ENCODE measurements around the gene SLC35F5. TPM values are rescaled to one million over a fixed set of nuclear protein-coding genes. Genes with fewer than 3 reads are reported as not detected.
"Not testable (repeated sequence)": the region's sequence is repeated elsewhere in the genome, so short reads cannot be mapped to it uniquely, and the experiment has no call there.

The SLC35F5 gene
- polyA plus RNA-seq, 1 donor (not counting 4 experiments of a cell fraction or from before 2014, with no cell fraction given), result 86.5 TPM

DNA sequence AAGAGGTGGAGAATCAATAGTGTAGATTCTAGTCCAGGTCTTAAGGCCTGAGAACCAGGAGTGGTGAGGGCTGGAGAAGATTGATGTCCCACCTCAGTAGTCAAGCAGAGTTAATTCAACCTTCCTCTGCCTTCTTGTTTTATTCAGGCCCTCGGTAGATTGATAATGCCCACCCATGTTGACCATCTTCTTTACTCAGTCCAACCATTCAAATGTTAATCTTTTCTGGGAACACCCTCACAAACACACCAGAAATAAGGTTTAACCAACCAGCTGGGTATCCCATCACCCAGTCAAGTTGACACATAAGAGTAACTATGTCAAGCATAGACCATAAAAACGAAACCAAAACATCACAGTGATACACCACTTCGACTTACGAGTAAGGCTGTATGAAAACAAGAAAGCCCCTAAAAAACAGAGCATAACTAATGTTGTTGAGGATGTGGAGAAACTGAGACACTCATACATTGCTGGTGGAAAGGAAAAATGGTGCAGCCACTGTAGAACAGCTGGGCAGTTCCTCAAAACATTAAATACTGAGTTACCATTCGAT lies 57.5 kb downstream of the SLC35F5 start:
- dilution Hi-C loops (cut with MboI; ENCODE audit: extremely low pct_ligation_motif_present, low sequenced_read_pairs), result no loop called here

GRCh38 chr2:113698251-113698650 lies 58.2 kb downstream of the SLC35F5 start:
- dilution Hi-C loops (cut with MboI; ENCODE audit: extremely low pct_ligation_motif_present, low sequenced_read_pairs); H4K20me1 ChIP-seq (ENCODE audit: control insufficient read depth, extremely low read depth, insufficient read depth, low read length): not testable (repeated sequence)

More for the DNA sequence above, 57.5 kb downstream of the SLC35F5 start:
- no peaks in the 10 kb centered on the region for H4K20me1 ChIP-seq (ENCODE audit: control insufficient read depth, extremely low read depth, insufficient read depth, low read length)
- no peaks in the 10 kb centered on the region for H3K36me3 ChIP-seq (ENCODE audit: control insufficient read depth in 2 of 2, extremely low read depth in 1 of 2, insufficient read depth in 2 of 2, low read length in 2 of 2)
- no peak overlapping the region for H3K27ac ChIP-seq (ENCODE audit: control insufficient read depth, insufficient read depth, low read length)
- no peaks in the 10 kb centered on the region for H3K9me3 ChIP-seq (ENCODE audit: control insufficient read depth, low read depth, low read length)
- no peaks in the 10 kb centered on the region for H3K27me3 ChIP-seq (ENCODE audit: control insufficient read depth, extremely low read depth, insufficient read depth, low read length)
- DNase-seq (ENCODE audit: low read depth, low spot score) (no peak), FAIRE-seq (no peak)
- no peak overlapping the region for H3K4me2 ChIP-seq (ENCODE audit: control insufficient read depth, extremely low read depth, insufficient read depth, low read depth, low read length)
- no peak overlapping the region for H3K4me3 ChIP-seq (ENCODE audit: control insufficient read depth in 2 of 3, extremely low read depth in 1 of 3, insufficient read depth in 2 of 3, low read depth in 1 of 3, low read length in 3 of 3)
- no peaks in the 10 kb centered on the region for H3K9me1 ChIP-seq (ENCODE audit: control insufficient read depth, extremely low read depth, insufficient read depth, low read length)
- H3K9ac ChIP-seq (ENCODE audit: control insufficient read depth, extremely low read depth, insufficient read depth, low read length), result no peak overlapping the region
- no peak overlapping the region for H2AFZ ChIP-seq (ENCODE audit: control insufficient read depth, low read length)
- no peak for TF ChIP-seq EZH2 (IDR thresholded peaks at IDR 0.05; ENCODE audit: low read length)
- TF ChIP-seq, protein P1, sequence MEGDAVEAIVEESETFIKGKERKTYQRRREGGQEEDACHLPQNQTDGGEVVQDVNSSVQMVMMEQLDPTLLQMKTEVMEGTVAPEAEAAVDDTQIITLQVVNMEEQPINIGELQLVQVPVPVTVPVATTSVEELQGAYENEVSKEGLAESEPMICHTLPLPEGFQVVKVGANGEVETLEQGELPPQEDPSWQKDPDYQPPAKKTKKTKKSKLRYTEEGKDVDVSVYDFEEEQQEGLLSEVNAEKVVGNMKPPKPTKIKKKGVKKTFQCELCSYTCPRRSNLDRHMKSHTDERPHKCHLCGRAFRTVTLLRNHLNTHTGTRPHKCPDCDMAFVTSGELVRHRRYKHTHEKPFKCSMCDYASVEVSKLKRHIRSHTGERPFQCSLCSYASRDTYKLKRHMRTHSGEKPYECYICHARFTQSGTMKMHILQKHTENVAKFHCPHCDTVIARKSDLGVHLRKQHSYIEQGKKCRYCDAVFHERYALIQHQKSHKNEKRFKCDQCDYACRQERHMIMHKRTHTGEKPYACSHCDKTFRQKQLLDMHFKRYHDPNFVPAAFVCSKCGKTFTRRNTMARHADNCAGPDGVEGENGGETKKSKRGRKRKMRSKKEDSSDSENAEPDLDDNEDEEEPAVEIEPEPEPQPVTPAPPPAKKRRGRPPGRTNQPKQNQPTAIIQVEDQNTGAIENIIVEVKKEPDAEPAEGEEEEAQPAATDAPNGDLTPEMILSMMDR (optimal IDR thresholded peaks at IDR 0.05 in 1 of 3, IDR thresholded peaks at IDR 0.05 in 1 of 3, conservative IDR thresholded peaks at IDR 0.05 in 1 of 3; ENCODE audit: extremely low read depth in 1 of 3, insufficient read depth in 2 of 3, low read length in 3 of 3), result no peak
- no peaks in the 10 kb centered on the region for H3K79me2 ChIP-seq (ENCODE audit: control insufficient read depth, insufficient read depth, low read length)
- H3K4me1 ChIP-seq (ENCODE audit: control insufficient read depth, extremely low read depth, insufficient read depth, low read length), result no peaks in the 10 kb centered on the region

DNA sequence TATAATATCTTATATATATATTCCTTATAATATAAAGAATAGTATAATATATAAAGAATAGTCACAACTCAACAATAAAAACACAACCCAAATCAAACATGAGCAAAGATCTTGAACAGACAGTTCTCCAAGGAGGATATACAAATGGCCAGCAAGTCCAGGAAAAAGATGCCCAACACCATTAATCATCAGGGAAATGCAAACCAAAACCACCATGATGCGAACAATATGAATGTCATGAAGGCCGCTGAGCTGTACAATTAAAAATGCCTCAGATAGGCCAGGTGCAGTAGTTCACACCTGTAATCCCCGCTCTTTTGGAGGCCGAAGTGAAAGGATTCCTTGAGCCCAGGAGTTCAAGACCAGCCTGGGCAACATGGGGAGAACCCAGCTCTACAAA lies 58.9 kb downstream of the SLC35F5 start:
- Histone ChIP-seq H4K20me1 (ENCODE audit: control insufficient read depth, extremely low read depth, insufficient read depth, low read length) (no peaks in the 10 kb centered on the region), H3K4me1 (ENCODE audit: control insufficient read depth, extremely low read depth, insufficient read depth, low read length) (no peaks in the 10 kb centered on the region), H3K27ac (ENCODE audit: control insufficient read depth, insufficient read depth, low read length) (no peak overlapping the region), H2AFZ (ENCODE audit: control insufficient read depth, low read length) (no peak overlapping the region), H3K36me3 (ENCODE audit: control insufficient read depth in 2 of 2, extremely low read depth in 1 of 2, insufficient read depth in 2 of 2, low read length in 2 of 2) (no peaks in the 10 kb centered on the region), H3K9ac (ENCODE audit: control insufficient read depth, extremely low read depth, insufficient read depth, low read length) (no peak overlapping the region), H3K27me3 (ENCODE audit: control insufficient read depth, extremely low read depth, insufficient read depth, low read length) (no peaks in the 10 kb centered on the region), H3K9me3 (ENCODE audit: control insufficient read depth, low read depth, low read length) (no peaks in the 10 kb centered on the region), H3K4me2 (ENCODE audit: control insufficient read depth, extremely low read depth, insufficient read depth, low read depth, low read length) (no peak overlapping the region), H3K4me3 (ENCODE audit: control insufficient read depth in 2 of 3, extremely low read depth in 1 of 3, insufficient read depth in 2 of 3, low read depth in 1 of 3, low read length in 3 of 3) (no peak overlapping the region), H3K79me2 (ENCODE audit: control insufficient read depth, insufficient read depth, low read length) (no peaks in the 10 kb centered on the region), H3K9me1 (ENCODE audit: control insufficient read depth, extremely low read depth, insufficient read depth, low read length) (no peaks in the 10 kb centered on the region)
- no peak for TF ChIP-seq EZH2 (IDR thresholded peaks at IDR 0.05; ENCODE audit: low read length)
- TF ChIP-seq, protein P1 (optimal IDR thresholded peaks at IDR 0.05 in 1 of 3, IDR thresholded peaks at IDR 0.05 in 1 of 3, conservative IDR thresholded peaks at IDR 0.05 in 1 of 3; ENCODE audit: extremely low read depth in 1 of 3, insufficient read depth in 2 of 3, low read length in 3 of 3), result no peak
- FAIRE-seq (no peak), DNase-seq (ENCODE audit: low read depth, low spot score) (no peak)
- dilution Hi-C loops (cut with MboI; ENCODE audit: extremely low pct_ligation_motif_present, low sequenced_read_pairs), result no loop called here

More at GRCh38 chr2:113698251-113698650, 58.2 kb downstream of the SLC35F5 start:
- H3K27ac ChIP-seq (ENCODE audit: control insufficient read depth, insufficient read depth, low read length); H3K9me3 ChIP-seq (ENCODE audit: control insufficient read depth, low read depth, low read length); H3K79me2 ChIP-seq (ENCODE audit: control insufficient read depth, insufficient read depth, low read length); H3K4me3 ChIP-seq (ENCODE audit: control insufficient read depth in 2 of 3, extremely low read depth in 1 of 3, insufficient read depth in 2 of 3, low read depth in 1 of 3, low read length in 3 of 3); H3K4me2 ChIP-seq (ENCODE audit: control insufficient read depth, extremely low read depth, insufficient read depth, low read depth, low read length); H3K9ac ChIP-seq (ENCODE audit: control insufficient read depth, extremely low read depth, insufficient read depth, low read length); FAIRE-seq; DNase-seq (ENCODE audit: low read depth, low spot score); H3K4me1 ChIP-seq (ENCODE audit: control insufficient read depth, extremely low read depth, insufficient read depth, low read length); H3K27me3 ChIP-seq (ENCODE audit: control insufficient read depth, extremely low read depth, insufficient read depth, low read length); H3K9me1 ChIP-seq (ENCODE audit: control insufficient read depth, extremely low read depth, insufficient read depth, low read length); H3K36me3 ChIP-seq (ENCODE audit: control insufficient read depth in 2 of 2, extremely low read depth in 1 of 2, insufficient read depth in 2 of 2, low read length in 2 of 2); H2AFZ ChIP-seq (ENCODE audit: control insufficient read depth, low read length): not testable (repeated sequence)
